ENCODE measurements around the gene LRRC37A2.
"Not testable (repeated sequence)": the region's sequence is repeated elsewhere in the genome, so short reads cannot be mapped to it uniquely, and the experiment has no call there.

LRRC37A2 gene

GRCh38 chr17:46560048-46560447 is 47.8 kb downstream of the LRRC37A2 start:
- not testable (repeated sequence) for H2BK120ac ChIP-seq (ENCODE audit: low read depth, low read length); H3K9ac ChIP-seq (ENCODE audit: low read depth, low read length, poor library complexity); H3K4ac ChIP-seq (ENCODE audit: low read length); H3K4me2 ChIP-seq (ENCODE audit: insufficient read depth, low read length, poor library complexity, severe bottlenecking); H3K4me1 ChIP-seq (ENCODE audit: control insufficient read depth in 2 of 2, insufficient read depth in 1 of 2, low read depth in 1 of 2, low read length in 2 of 2); H3K18ac ChIP-seq (ENCODE audit: low read length); H3K9me3 ChIP-seq (replicated peaks in 1 of 2; ENCODE audit: control insufficient read depth in 2 of 2, insufficient read depth in 1 of 2, low read depth in 1 of 2, low read length in 2 of 2); H3K79me1 ChIP-seq (ENCODE audit: low read depth, low read length); H3K36me3 ChIP-seq (replicated peaks in 1 of 2; ENCODE audit: control insufficient read depth in 2 of 2, insufficient read depth in 2 of 2, low read length in 2 of 2); H2AK5ac ChIP-seq (ENCODE audit: low read depth, low read length); H3K4me3 ChIP-seq (ENCODE audit: low read length in 2 of 2); H3K27ac ChIP-seq (replicated peaks; ENCODE audit: low read length); H2AFZ ChIP-seq (ENCODE audit: low read length); H2BK12ac ChIP-seq (ENCODE audit: low read length); H4K91ac ChIP-seq (ENCODE audit: low read depth, low read length, poor library complexity); H4K8ac ChIP-seq (ENCODE audit: low read depth, low read length); H3K14ac ChIP-seq (ENCODE audit: low read length); H3K23ac ChIP-seq (ENCODE audit: low read depth, low read length, poor library complexity); H3K27me3 ChIP-seq (ENCODE audit: control insufficient read depth in 3 of 3, insufficient read depth in 3 of 3, low read depth in 1 of 3, low read length in 3 of 3); H2BK5ac ChIP-seq (ENCODE audit: low read length); DNase-seq (ENCODE audit: low spot score); H2BK15ac ChIP-seq (ENCODE audit: low read length)
- no CpG with 5 or more reads among the region's 3 CpGs for WGBS, 2 donors (ENCODE audit: extremely low coverage in 2 of 2, insufficient read length in 2 of 2, insufficient replicate concordance in 1 of 2)

- not testable (repeated sequence) for H3K23ac ChIP-seq (ENCODE audit: low read depth, low read length, poor library complexity); H4K91ac ChIP-seq (ENCODE audit: low read depth, low read length, poor library complexity); H3K36me3 ChIP-seq (replicated peaks in 1 of 2; ENCODE audit: control insufficient read depth in 2 of 2, insufficient read depth in 2 of 2, low read length in 2 of 2); H3K4me1 ChIP-seq (ENCODE audit: control insufficient read depth in 2 of 2, insufficient read depth in 1 of 2, low read depth in 1 of 2, low read length in 2 of 2); H4K8ac ChIP-seq (ENCODE audit: low read depth, low read length); H3K27me3 ChIP-seq (ENCODE audit: control insufficient read depth in 3 of 3, insufficient read depth in 3 of 3, low read depth in 1 of 3, low read length in 3 of 3); H2AFZ ChIP-seq (ENCODE audit: low read length); H3K4ac ChIP-seq (ENCODE audit: low read length); H3K4me2 ChIP-seq (ENCODE audit: insufficient read depth, low read length, poor library complexity, severe bottlenecking); H2BK120ac ChIP-seq (ENCODE audit: low read depth, low read length); H3K9me3 ChIP-seq (replicated peaks in 1 of 2; ENCODE audit: control insufficient read depth in 2 of 2, insufficient read depth in 1 of 2, low read depth in 1 of 2, low read length in 2 of 2); DNase-seq (ENCODE audit: low spot score); H3K14ac ChIP-seq (ENCODE audit: low read length); H2BK15ac ChIP-seq (ENCODE audit: low read length); H3K4me3 ChIP-seq (ENCODE audit: low read length in 2 of 2); H2AK5ac ChIP-seq (ENCODE audit: low read depth, low read length); H2BK12ac ChIP-seq (ENCODE audit: low read length); H3K18ac ChIP-seq (ENCODE audit: low read length); H2BK5ac ChIP-seq (ENCODE audit: low read length); H3K27ac ChIP-seq (replicated peaks; ENCODE audit: low read length); H3K9ac ChIP-seq (ENCODE audit: low read depth, low read length, poor library complexity); H3K79me1 ChIP-seq (ENCODE audit: low read depth, low read length)
- WGBS, 2 donors (ENCODE audit: extremely low coverage in 2 of 2, insufficient read length in 2 of 2, insufficient replicate concordance in 1 of 2), result no CpG with 5 or more reads among the region's 2 CpGs
Measured at GRCh38 chr17:46566284-46566683, 54.0 kb downstream of the LRRC37A2 start.

- H2AK5ac ChIP-seq (ENCODE audit: low read depth, low read length); H3K9me3 ChIP-seq (replicated peaks in 1 of 2; ENCODE audit: control insufficient read depth in 2 of 2, insufficient read depth in 1 of 2, low read depth in 1 of 2, low read length in 2 of 2); H2BK15ac ChIP-seq (ENCODE audit: low read length); H3K36me3 ChIP-seq (replicated peaks in 1 of 2; ENCODE audit: control insufficient read depth in 2 of 2, insufficient read depth in 2 of 2, low read length in 2 of 2); H4K8ac ChIP-seq (ENCODE audit: low read depth, low read length); H3K4me1 ChIP-seq (ENCODE audit: control insufficient read depth in 2 of 2, insufficient read depth in 1 of 2, low read depth in 1 of 2, low read length in 2 of 2); H3K18ac ChIP-seq (ENCODE audit: low read length); H3K4me3 ChIP-seq (ENCODE audit: low read length in 2 of 2); H3K9ac ChIP-seq (ENCODE audit: low read depth, low read length, poor library complexity); H2AFZ ChIP-seq (ENCODE audit: low read length); DNase-seq (ENCODE audit: low spot score); H3K79me1 ChIP-seq (ENCODE audit: low read depth, low read length); H3K14ac ChIP-seq (ENCODE audit: low read length); H3K27ac ChIP-seq (replicated peaks; ENCODE audit: low read length); H2BK12ac ChIP-seq (ENCODE audit: low read length); H2BK5ac ChIP-seq (ENCODE audit: low read length); H2BK120ac ChIP-seq (ENCODE audit: low read depth, low read length); H3K4me2 ChIP-seq (ENCODE audit: insufficient read depth, low read length, poor library complexity, severe bottlenecking); H3K23ac ChIP-seq (ENCODE audit: low read depth, low read length, poor library complexity); H3K27me3 ChIP-seq (ENCODE audit: control insufficient read depth in 3 of 3, insufficient read depth in 3 of 3, low read depth in 1 of 3, low read length in 3 of 3); H3K4ac ChIP-seq (ENCODE audit: low read length); H4K91ac ChIP-seq (ENCODE audit: low read depth, low read length, poor library complexity): not testable (repeated sequence)
- WGBS, 2 donors (ENCODE audit: extremely low coverage in 2 of 2, insufficient read length in 2 of 2, insufficient replicate concordance in 1 of 2), result no CpG with 5 or more reads among the region's 1 CpG
Measured at GRCh38 chr17:46566980-46567379, 54.7 kb downstream of the LRRC37A2 start.

- H3K79me1 ChIP-seq (ENCODE audit: low read depth, low read length); H2AFZ ChIP-seq (ENCODE audit: low read length); H4K91ac ChIP-seq (ENCODE audit: low read depth, low read length, poor library complexity); H2BK12ac ChIP-seq (ENCODE audit: low read length); H3K9me3 ChIP-seq (replicated peaks in 1 of 2; ENCODE audit: control insufficient read depth in 2 of 2, insufficient read depth in 1 of 2, low read depth in 1 of 2, low read length in 2 of 2); H3K4me2 ChIP-seq (ENCODE audit: insufficient read depth, low read length, poor library complexity, severe bottlenecking); H2AK5ac ChIP-seq (ENCODE audit: low read depth, low read length); H2BK5ac ChIP-seq (ENCODE audit: low read length); H3K23ac ChIP-seq (ENCODE audit: low read depth, low read length, poor library complexity); H3K18ac ChIP-seq (ENCODE audit: low read length); H3K9ac ChIP-seq (ENCODE audit: low read depth, low read length, poor library complexity); H3K4ac ChIP-seq (ENCODE audit: low read length); H3K27ac ChIP-seq (replicated peaks; ENCODE audit: low read length); H3K27me3 ChIP-seq (ENCODE audit: control insufficient read depth in 3 of 3, insufficient read depth in 3 of 3, low read depth in 1 of 3, low read length in 3 of 3); H3K4me3 ChIP-seq (ENCODE audit: low read length in 2 of 2); H2BK15ac ChIP-seq (ENCODE audit: low read length); H2BK120ac ChIP-seq (ENCODE audit: low read depth, low read length); H3K14ac ChIP-seq (ENCODE audit: low read length); H4K8ac ChIP-seq (ENCODE audit: low read depth, low read length); DNase-seq (ENCODE audit: low spot score); H3K4me1 ChIP-seq (ENCODE audit: control insufficient read depth in 2 of 2, insufficient read depth in 1 of 2, low read depth in 1 of 2, low read length in 2 of 2); H3K36me3 ChIP-seq (replicated peaks in 1 of 2; ENCODE audit: control insufficient read depth in 2 of 2, insufficient read depth in 2 of 2, low read length in 2 of 2): not testable (repeated sequence)
- WGBS, 2 donors (ENCODE audit: extremely low coverage in 2 of 2, insufficient read length in 2 of 2, insufficient replicate concordance in 1 of 2), result no CpG with 5 or more reads among the region's 4 CpGs
Measured at GRCh38 chr17:46571796-46572195, 59.5 kb downstream of the LRRC37A2 start.
